Activated T-cell treated with anti-CD3 and anti-CD28 coated beads, Interleukin-2, amount 50 U/mL, for 4 hours (primary cell): ENCODE data around the gene TIMP4. TPM values are rescaled to one million over a fixed set of nuclear protein-coding genes. Genes with fewer than 3 reads are reported as not detected.

Experiments used
- ATAC-seq, 2 donors: fragments of 200-7000 bp; cut with Tn5 transposase; one replicate each; pipeline ENCODE4 v1.10.0; 2021
- DNase-seq: peaks from one replicate; pipeline ENCODE4 v3.0.0-alpha.2; 2020
- H3K27me3 Mint-ChIP-seq: one replicate; pipeline ENCODE4 v1.8.0; 2021; ENCODE audit warnings: low read depth, mixed read lengths
- H3K36me3 Mint-ChIP-seq: one replicate; pipeline ENCODE4 v1.8.0; 2022; ENCODE audit warnings: mixed read lengths; ENCODE audit not compliant: insufficient read depth
- H3K4me1 Mint-ChIP-seq: one replicate; pipeline ENCODE4 v1.8.0; 2021; ENCODE audit warnings: low read depth, mixed read lengths
- H3K4me3 Mint-ChIP-seq: one replicate; pipeline ENCODE4 v1.8.0; 2021; ENCODE audit warnings: mild to moderate bottlenecking, moderate library complexity, mixed read lengths
- H3K9me3 Mint-ChIP-seq: one replicate; pipeline ENCODE4 v1.8.0; 2021; ENCODE audit warnings: mixed read lengths
- total RNA-seq, 3 donors: library from RNA; stranded (reverse); gene quantifications; one replicate each; pipeline ENCODE4 v1.2.1, GENCODE V29; 2021

Gene TIMP4
- total RNA-seq, 3 donors from 2014 or later: 0.18 to 0.24 TPM; not detected in 1

GRCh38 chr3:12178091-12178820, 19.5 kb upstream of the TIMP4 start:
- no peak overlapping the region for H3K4me3 Mint-ChIP-seq
- H3K9me3 Mint-ChIP-seq: peaks cover 3% of the 10 kb centered on the region
- no peak for ATAC-seq
- no peaks in the 10 kb centered on the region for H3K4me1 Mint-ChIP-seq
- DNase-seq: no peak
- H3K27me3 Mint-ChIP-seq: no peaks in the 10 kb centered on the region
- H3K36me3 Mint-ChIP-seq: no peaks in the 10 kb centered on the region

GRCh38 chr3:12177126-12177525, 18.4 kb upstream of the TIMP4 start:
- peaks cover 10% of the 10 kb centered on the region for H3K9me3 Mint-ChIP-seq
- ATAC-seq (no peak), DNase-seq (no peak)
- no peak overlapping the region for H3K4me3 Mint-ChIP-seq
- H3K27me3 Mint-ChIP-seq: no peaks in the 10 kb centered on the region
- no peaks in the 10 kb centered on the region for H3K36me3 Mint-ChIP-seq
- no peaks in the 10 kb centered on the region for H3K4me1 Mint-ChIP-seq

- Mint-ChIP-seq H3K9me3 (peaks cover 14% of the 10 kb centered on the region), H3K36me3 (no peaks in the 10 kb centered on the region), H3K27me3 (no peaks in the 10 kb centered on the region), H3K4me3 (no peak overlapping the region), H3K4me1 (no peaks in the 10 kb centered on the region)
- ATAC-seq (peak; percentile 45 to 57), DNase-seq (no peak)
Observed at GRCh38 chr3:12175844-12176453, 17.2 kb upstream of the TIMP4 start.

GRCh38 chr3:12175137-12175593, 16.5 kb upstream of the TIMP4 start:
- Mint-ChIP-seq H3K27me3 (no peaks in the 10 kb centered on the region), H3K4me1 (no peaks in the 10 kb centered on the region), H3K4me3 (no peak overlapping the region), H3K9me3 (peaks cover 14% of the 10 kb centered on the region), H3K36me3 (no peaks in the 10 kb centered on the region)
- DNase-seq (no peak), ATAC-seq (no peak)

GRCh38 chr3:12170207-12170606, 11.5 kb upstream of the TIMP4 start:
- Mint-ChIP-seq H3K4me1 (no peaks in the 10 kb centered on the region), H3K9me3 (peaks cover 14% of the 10 kb centered on the region), H3K4me3 (no peak overlapping the region), H3K27me3 (no peaks in the 10 kb centered on the region), H3K36me3 (no peaks in the 10 kb centered on the region)
- DNase-seq: no peak
- no peak for ATAC-seq

GRCh38 chr3:12165909-12166308, 7.2 kb upstream of the TIMP4 start:
- Mint-ChIP-seq H3K27me3 (no peaks in the 10 kb centered on the region), H3K9me3 (no peaks in the 10 kb centered on the region), H3K4me1 (no peaks in the 10 kb centered on the region), H3K36me3 (no peaks in the 10 kb centered on the region), H3K4me3 (no peak overlapping the region)
- ATAC-seq (no peak), DNase-seq (no peak)

GRCh38 chr3:12159227-12159601, 502 bp upstream of the TIMP4 start:
- Mint-ChIP-seq H3K36me3 (no peaks in the 10 kb centered on the region), H3K4me3 (no peak overlapping the region), H3K27me3 (peaks cover 15% of the 10 kb centered on the region), H3K9me3 (no peaks in the 10 kb centered on the region), H3K4me1 (no peaks in the 10 kb centered on the region)
- ATAC-seq (no peak), DNase-seq (no peak)

GRCh38 chr3:12157026-12157425, 1.7 kb downstream of the TIMP4 start:
- no peak for DNase-seq
- Mint-ChIP-seq H3K4me1 (no peaks in the 10 kb centered on the region), H3K36me3 (no peaks in the 10 kb centered on the region), H3K9me3 (no peaks in the 10 kb centered on the region), H3K27me3 (peaks cover 17% of the 10 kb centered on the region), H3K4me3 (no peak overlapping the region)
- ATAC-seq: no peak

- ATAC-seq (no peak), DNase-seq (no peak)
- Mint-ChIP-seq H3K4me1 (no peaks in the 10 kb centered on the region), H3K4me3 (no peak overlapping the region), H3K36me3 (no peaks in the 10 kb centered on the region), H3K27me3 (peaks cover 17% of the 10 kb centered on the region), H3K9me3 (no peaks in the 10 kb centered on the region)
Observed at GRCh38 chr3:12155828-12156227, 2.9 kb downstream of the TIMP4 start.

- DNase-seq (no peak), ATAC-seq (peak in 1 of 2 donors; percentile 23)
- Mint-ChIP-seq H3K4me1 (no peaks in the 10 kb centered on the region), H3K27me3 (peaks cover 17% of the 10 kb centered on the region), H3K36me3 (no peaks in the 10 kb centered on the region), H3K9me3 (no peaks in the 10 kb centered on the region), H3K4me3 (no peak overlapping the region)
Observed at GRCh38 chr3:12155264-12155663, 3.4 kb downstream of the TIMP4 start.

- Mint-ChIP-seq H3K9me3 (no peaks in the 10 kb centered on the region), H3K4me1 (no peaks in the 10 kb centered on the region), H3K27me3 (peaks cover 14% of the 10 kb centered on the region), H3K4me3 (no peak overlapping the region), H3K36me3 (no peaks in the 10 kb centered on the region)
- DNase-seq: no peak
- ATAC-seq: no peak
Observed at GRCh38 chr3:12154151-12154550, 4.6 kb downstream of the TIMP4 start.

GRCh38 chr3:12150112-12150511, 8.6 kb downstream of the TIMP4 start:
- H3K9me3 Mint-ChIP-seq: no peaks in the 10 kb centered on the region
- H3K4me1 Mint-ChIP-seq: no peaks in the 10 kb centered on the region
- no peak overlapping the region for H3K4me3 Mint-ChIP-seq
- H3K27me3 Mint-ChIP-seq: peaks cover 2% of the 10 kb centered on the region
- DNase-seq (no peak), ATAC-seq (no peak)
- no peaks in the 10 kb centered on the region for H3K36me3 Mint-ChIP-seq

GRCh38 chr3:12149029-12149428, 9.7 kb downstream of the TIMP4 start:
- Mint-ChIP-seq H3K9me3 (no peaks in the 10 kb centered on the region), H3K4me1 (no peaks in the 10 kb centered on the region), H3K36me3 (no peaks in the 10 kb centered on the region), H3K4me3 (no peak overlapping the region), H3K27me3 (peaks cover 2% of the 10 kb centered on the region)
- ATAC-seq (no peak), DNase-seq (no peak)

- ATAC-seq (no peak), DNase-seq (no peak)
- Mint-ChIP-seq H3K4me3 (no peak overlapping the region), H3K36me3 (no peaks in the 10 kb centered on the region), H3K27me3 (peaks cover 2% of the 10 kb centered on the region), H3K4me1 (no peaks in the 10 kb centered on the region), H3K9me3 (no peaks in the 10 kb centered on the region)
Observed at GRCh38 chr3:12148183-12148940, 10.3 kb downstream of the TIMP4 start.
